Neuronal stem cell (in vitro differentiated cells): ENCODE results near the gene BUB1B.
"Not testable (repeated sequence)": the region's sequence is repeated elsewhere in the genome, so short reads cannot be mapped to it uniquely, and the experiment has no call there.

Experiments used
- DNase-seq: peaks from one replicate; pipeline ENCODE4 v3.0.0-alpha.2; 2013; ENCODE audit warnings: low spot score
- H2AFZ ChIP-seq: one replicate; pipeline ENCODE4 v1.6.1; 2013; ENCODE audit warnings: mild to moderate bottlenecking, low read length, inconsistent platforms
- H2AK5ac ChIP-seq: 2 replicates; pipeline ENCODE4 v1.6.1; 2013; ENCODE audit warnings: low read depth, mild to moderate bottlenecking, inconsistent platforms, low read length, moderate library complexity, mixed read lengths
- H2BK120ac ChIP-seq: 2 replicates; pipeline ENCODE4 v1.6.1; 2013; ENCODE audit warnings: low read depth, mild to moderate bottlenecking, inconsistent platforms, low read length, moderate library complexity, mixed read lengths
- H2BK12ac ChIP-seq: one replicate; pipeline ENCODE4 v1.6.1; 2013; ENCODE audit warnings: low read length, inconsistent platforms
- H2BK15ac ChIP-seq: 2 replicates; pipeline ENCODE4 v1.6.1; 2013; ENCODE audit warnings: mild to moderate bottlenecking, low read length, inconsistent platforms, mixed read lengths
- H2BK5ac ChIP-seq: one replicate; pipeline ENCODE4 v1.6.1; 2013; ENCODE audit warnings: inconsistent platforms, mild to moderate bottlenecking, low read length, moderate library complexity
- H3K14ac ChIP-seq: one replicate; pipeline ENCODE4 v1.6.1; 2013; ENCODE audit warnings: low read length, inconsistent platforms
- H3K18ac ChIP-seq: 2 replicates; pipeline ENCODE4 v1.6.1; 2013; ENCODE audit warnings: low read length, inconsistent platforms
- H3K23ac ChIP-seq: 2 replicates; pipeline ENCODE4 v1.6.1; 2013; ENCODE audit warnings: low read depth, mild to moderate bottlenecking, mixed read lengths, low read length, inconsistent platforms; ENCODE audit not compliant: poor library complexity
- H3K27ac ChIP-seq: replicated peaks from 3 replicates; pipeline ENCODE4 v1.5.1; 2013; ENCODE audit warnings: low read length, inconsistent platforms
- H3K27me3 ChIP-seq, 3 experiments: 2 replicates each; pipeline ENCODE4 v1.6.1; 2013; ENCODE audit warnings: low read length in 3 of 3, mild to moderate bottlenecking in 2 of 3, inconsistent platforms in 1 of 3, low read depth in 1 of 3, mixed read lengths in 1 of 3, moderate library complexity in 1 of 3; ENCODE audit not compliant: control insufficient read depth in 3 of 3, insufficient read depth in 3 of 3
- H3K36me3 ChIP-seq, 2 donors: replicated peaks in 1 of 2; 2 replicates each; pipeline ENCODE4 v1.6.1; 2013; ENCODE audit warnings: low read length in 2 of 2; ENCODE audit not compliant: control insufficient read depth in 2 of 2, insufficient read depth in 2 of 2
- H3K4ac ChIP-seq: 2 replicates; pipeline ENCODE4 v1.6.1; 2013; ENCODE audit warnings: inconsistent platforms, mild to moderate bottlenecking, low read length, moderate library complexity
- H3K4me1 ChIP-seq, 2 donors: 1 replicate in 1 of 2; 2 replicates in 1 of 2; pipeline ENCODE4 v1.6.1; 2013; ENCODE audit warnings: low read length in 2 of 2, low read depth in 1 of 2; ENCODE audit not compliant: control insufficient read depth in 2 of 2, insufficient read depth in 1 of 2
- H3K4me2 ChIP-seq: one replicate; pipeline ENCODE4 v1.6.1; 2013; ENCODE audit warnings: mild to moderate bottlenecking, low read length, inconsistent platforms; ENCODE audit not compliant: insufficient read depth, poor library complexity, severe bottlenecking
- H3K4me3 ChIP-seq, 2 donors: 2 replicates each; pipeline ENCODE4 v1.5.1; 2013; ENCODE audit warnings: low read length in 2 of 2, mild to moderate bottlenecking in 2 of 2, inconsistent platforms in 1 of 2, moderate library complexity in 1 of 2
- H3K79me1 ChIP-seq: one replicate; pipeline ENCODE4 v1.6.1; 2013; ENCODE audit warnings: low read depth, mild to moderate bottlenecking, inconsistent platforms, low read length, moderate library complexity
- H3K9ac ChIP-seq: one replicate; pipeline ENCODE4 v1.6.1; 2013; ENCODE audit warnings: mild to moderate bottlenecking, low read depth, low read length, inconsistent platforms; ENCODE audit not compliant: poor library complexity
- H3K9me3 ChIP-seq, 2 donors: replicated peaks in 1 of 2; 2 replicates each; pipeline versions ENCODE3 to v1.6.1; 2013; ENCODE audit warnings: low read length in 2 of 2, mild to moderate bottlenecking in 2 of 2, inconsistent platforms in 1 of 2, low read depth in 1 of 2, mixed read lengths in 1 of 2, moderate library complexity in 1 of 2; ENCODE audit not compliant: control insufficient read depth in 2 of 2, insufficient read depth in 1 of 2
- H4K8ac ChIP-seq: one replicate; pipeline ENCODE4 v1.6.1; 2013; ENCODE audit warnings: low read depth, mild to moderate bottlenecking, inconsistent platforms, low read length, moderate library complexity
- H4K91ac ChIP-seq: one replicate; pipeline ENCODE4 v1.6.1; 2013; ENCODE audit warnings: low read length, low read depth, mild to moderate bottlenecking, inconsistent platforms; ENCODE audit not compliant: poor library complexity
- WGBS, 2 donors: extraction: QIAGEN DNeasy Blood & Tissue Kit; methylation state at CpG; one replicate each; pipeline ENCODE4 v1.1.7; 2013; ENCODE audit warnings: missing lambda C conversion rate in 2 of 2, mixed read lengths in 1 of 2; ENCODE audit not compliant: insufficient read length in 2 of 2, insufficient replicate concordance in 1 of 2; ENCODE audit errors: extremely low coverage in 2 of 2; 5-methylcytosine and 5-hydroxymethylcytosine counted together

Gene BUB1B

GRCh38 chr15:40133544-40133943 is 27.3 kb upstream of the BUB1B start:
- H2BK120ac ChIP-seq, result no peak overlapping the region
- no peak overlapping the region for H2AFZ ChIP-seq
- no peak overlapping the region for H2AK5ac ChIP-seq
- no peaks in the 10 kb centered on the region for H3K79me1 ChIP-seq
- no peak overlapping the region for H3K14ac ChIP-seq
- peaks cover 13 to 14% of the 10 kb centered on the region in 2 donors for H3K4me1 ChIP-seq
- H3K9ac ChIP-seq, result no peak overlapping the region
- H3K4ac ChIP-seq, result no peak overlapping the region
- no CpG with 5 or more reads among the region's 13 CpGs for WGBS, 2 donors
- H3K27me3 ChIP-seq, result peaks cover 0 to 8% (median 0%) of the 10 kb centered on the region in 3 experiments
- no peak overlapping the region for H2BK12ac ChIP-seq
- H3K18ac ChIP-seq, result peak overlapping the region; percentile 44
- no peak overlapping the region for H2BK5ac ChIP-seq
- H3K27ac ChIP-seq, result no peak overlapping the region
- no peak overlapping the region for H4K8ac ChIP-seq
- no peak overlapping the region for H3K4me3 ChIP-seq
- H3K36me3 ChIP-seq, result no peaks in the 10 kb centered on the region
- H4K91ac ChIP-seq, result no peak overlapping the region
- no peaks in the 10 kb centered on the region for H3K9me3 ChIP-seq
- no peak overlapping the region for H3K4me2 ChIP-seq
- no peak overlapping the region for H3K23ac ChIP-seq
- DNase-seq, result no peak
- no peak overlapping the region for H2BK15ac ChIP-seq

DNA sequence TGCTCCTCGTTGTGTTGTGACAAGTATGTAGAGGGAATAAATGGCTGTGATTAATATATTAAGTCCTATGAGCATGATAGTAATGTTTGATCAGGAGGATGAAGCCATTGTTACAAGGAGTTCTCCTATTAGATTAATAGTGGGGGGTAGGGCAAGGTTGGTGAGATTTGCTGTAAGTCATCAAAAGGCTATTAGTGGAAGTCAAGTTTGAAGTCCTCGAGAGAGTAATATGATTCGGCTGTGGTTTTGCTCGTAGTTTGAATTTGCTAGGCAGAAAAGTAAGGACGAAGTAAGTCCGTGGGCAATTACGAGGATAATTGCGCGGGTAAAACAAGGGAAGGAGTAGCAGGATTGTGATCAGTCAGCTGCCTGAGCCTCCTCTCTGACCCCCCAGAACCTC is 26.0 kb upstream of the BUB1B start:
- no peak for DNase-seq
- no peak overlapping the region for H3K23ac ChIP-seq
- H3K4ac ChIP-seq, result no peak overlapping the region
- H3K4me2 ChIP-seq, result no peak overlapping the region
- H3K9me3 ChIP-seq, result no peaks in the 10 kb centered on the region
- peaks cover 0 to 3% (median 0%) of the 10 kb centered on the region in 3 experiments for H3K27me3 ChIP-seq
- H3K79me1 ChIP-seq, result no peaks in the 10 kb centered on the region
- H2BK12ac ChIP-seq, result no peak overlapping the region
- H2BK5ac ChIP-seq, result no peak overlapping the region
- H3K36me3 ChIP-seq, result no peaks in the 10 kb centered on the region
- H3K9ac ChIP-seq, result no peak overlapping the region
- H2BK120ac ChIP-seq, result no peak overlapping the region
- WGBS, 2 donors, result no CpG with 5 or more reads among the region's 9 CpGs
- no peak overlapping the region for H2AK5ac ChIP-seq
- no peak overlapping the region for H2AFZ ChIP-seq
- H3K18ac ChIP-seq, result no peak overlapping the region
- H3K4me1 ChIP-seq, result peaks cover 13 to 14% of the 10 kb centered on the region in 2 donors
- H4K91ac ChIP-seq, result no peak overlapping the region
- H4K8ac ChIP-seq, result no peak overlapping the region
- no peak overlapping the region for H2BK15ac ChIP-seq
- no peak overlapping the region for H3K14ac ChIP-seq
- no peak overlapping the region for H3K27ac ChIP-seq
- H3K4me3 ChIP-seq, result no peak overlapping the region

DNA sequence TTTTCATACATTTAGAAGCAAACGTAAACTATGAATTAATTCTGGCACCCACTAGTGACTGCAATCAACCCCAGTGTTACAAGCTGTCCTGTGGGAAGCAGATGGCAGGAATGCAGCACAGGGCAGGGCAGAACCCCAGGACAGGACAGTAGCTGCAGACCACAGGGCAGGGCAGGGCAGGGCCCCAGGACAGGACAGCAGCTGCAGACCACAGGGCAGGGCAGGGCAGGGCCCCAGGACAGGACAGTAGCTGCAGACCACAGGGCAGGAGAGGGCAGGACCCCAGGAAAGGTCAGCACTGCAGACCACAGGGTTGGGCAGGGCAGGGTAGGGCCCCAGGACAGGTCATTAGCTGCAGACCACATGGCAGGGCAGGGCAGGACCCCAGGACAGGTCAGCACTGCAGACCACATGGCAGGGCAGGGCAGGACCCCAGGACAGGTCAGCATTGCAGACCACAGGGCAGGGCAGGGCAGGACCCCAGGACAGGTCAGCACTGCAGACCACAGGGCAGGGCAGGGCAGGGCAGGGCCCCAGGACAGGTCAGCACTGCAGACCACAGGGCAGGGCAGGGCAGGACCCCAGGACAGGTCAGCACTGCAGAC is 24.9 kb upstream of the BUB1B start:
- not testable (repeated sequence) for H2AK5ac ChIP-seq, H3K4me3 ChIP-seq, H3K4me2 ChIP-seq, H3K9me3 ChIP-seq, H3K9ac ChIP-seq, H2BK12ac ChIP-seq, H3K79me1 ChIP-seq, H2BK120ac ChIP-seq, H2BK15ac ChIP-seq, H2BK5ac ChIP-seq, H4K91ac ChIP-seq, H3K27me3 ChIP-seq, H3K14ac ChIP-seq, H4K8ac ChIP-seq, H3K36me3 ChIP-seq, H3K27ac ChIP-seq, H3K4ac ChIP-seq, DNase-seq
- Histone ChIP-seq H3K23ac (peak overlapping the region; percentile 57), H3K18ac (peak overlapping the region; percentile 9), H3K4me1 (peaks cover 13 to 14% of the 10 kb centered on the region in 2 donors), H2AFZ (peak overlapping the region; percentile 79)
- WGBS, 2 donors, result no CpG with 5 or more reads among the region's 1 CpG

- Histone ChIP-seq H3K27me3 (peaks cover 0 to 3% (median 0%) of the 10 kb centered on the region in 3 experiments), H3K9me3 (no peaks in the 10 kb centered on the region), H3K36me3 (no peaks in the 10 kb centered on the region), H3K4ac (no peak overlapping the region), H3K4me1 (peaks cover 13 to 14% of the 10 kb centered on the region in 2 donors), H3K4me2 (no peak overlapping the region), H3K14ac (no peak overlapping the region), H3K4me3 (peak overlapping the region in 1 of 2 donors; percentile 24), H2AFZ (peak overlapping the region; percentile 79), H3K79me1 (no peaks in the 10 kb centered on the region), H3K18ac (peak overlapping the region; percentile 60), H3K9ac (peak overlapping the region; percentile 26), H2BK120ac (no peak overlapping the region), H2BK15ac (no peak overlapping the region), H2BK12ac (no peak overlapping the region), H4K8ac (peak overlapping the region; percentile 44), H2AK5ac (peak overlapping the region; percentile 14), H3K27ac (no peak overlapping the region), H2BK5ac (no peak overlapping the region), H4K91ac (no peak overlapping the region), H3K23ac (no peak overlapping the region)
- no CpG with 5 or more reads among the region's 6 CpGs for WGBS, 2 donors
- no peak for DNase-seq
Measured at GRCh38 chr15:40136470-40137302, 24.2 kb upstream of the BUB1B start.
